HAP-1 (cell line): ENCODE data around the gene ASCC3.
A peak's percentile ranks its signal among the peaks of the same experiment; 100 is the strongest.
"Not testable (repeated sequence)": the region's sequence is repeated elsewhere in the genome, so short reads cannot be mapped to it uniquely, and the experiment has no call there.

Source experiments
- DNase-seq, 2 experiments: peaks; one replicate each; pipeline ENCODE4 v3.0.0-alpha.2; 2016 to 2020; ENCODE audit warnings: low spot score in 2 of 2
- H3K27me3 ChIP-seq: fragments of 250-450 bp; sonication (Bioruptor Pico); 2 replicates; pipeline ENCODE4 v1.5.1; 2020; ENCODE audit warnings: low read depth, mild to moderate bottlenecking, moderate library complexity
- H3K36me3 ChIP-seq: fragments of 250-450 bp; sonication (Bioruptor Pico); replicated peaks from 2 replicates; pipeline ENCODE4 v1.5.1; 2020; ENCODE audit warnings: mild to moderate bottlenecking
- H3K4me1 ChIP-seq: fragments of 250-450 bp; sonication (Bioruptor Pico); 2 replicates; pipeline ENCODE4 v1.5.1; 2020; ENCODE audit warnings: mild to moderate bottlenecking
- H3K4me3 ChIP-seq: fragments of 250-450 bp; sonication (Bioruptor Pico); 2 replicates; pipeline ENCODE4 v1.5.1; 2020; ENCODE audit warnings: mild to moderate bottlenecking, moderate library complexity
- H3K9me3 ChIP-seq: fragments of 250-450 bp; sonication (Bioruptor Pico); 2 replicates; pipeline ENCODE4 v1.5.1; 2020; ENCODE audit warnings: mild to moderate bottlenecking, moderate library complexity
- in situ Hi-C: fragments of 300-500 bp; cut with MboI; formaldehyde crosslinking; loops from 3 replicates; pipeline ENCODE4 v1.14.3; 2020; ENCODE audit warnings: low sequenced_read_pairs, inconsistent platforms, mixed read lengths

The ASCC3 gene

GRCh38 chr6:100763617-100764241 lies 117.4 kb downstream of the ASCC3 start:
- H3K4me1 ChIP-seq: 0 out of 2 replicates have a peak, but pooled peaks cover 2% of the 10 kb centered on the region
- no peaks in the 10 kb centered on the region for H3K27me3 ChIP-seq
- H3K9me3 ChIP-seq: no peaks in the 10 kb centered on the region
- no peaks in the 10 kb centered on the region for H3K36me3 ChIP-seq
- peak in 1 of 2 experiments; percentile 15 for DNase-seq
- in situ Hi-C loops: no loop called here
- H3K4me3 ChIP-seq: no peak overlapping the region

GRCh38 chr6:100761841-100762240 lies 119.3 kb downstream of the ASCC3 start:
- in situ Hi-C loops: no loop called here
- no peaks in the 10 kb centered on the region for H3K36me3 ChIP-seq

DNA sequence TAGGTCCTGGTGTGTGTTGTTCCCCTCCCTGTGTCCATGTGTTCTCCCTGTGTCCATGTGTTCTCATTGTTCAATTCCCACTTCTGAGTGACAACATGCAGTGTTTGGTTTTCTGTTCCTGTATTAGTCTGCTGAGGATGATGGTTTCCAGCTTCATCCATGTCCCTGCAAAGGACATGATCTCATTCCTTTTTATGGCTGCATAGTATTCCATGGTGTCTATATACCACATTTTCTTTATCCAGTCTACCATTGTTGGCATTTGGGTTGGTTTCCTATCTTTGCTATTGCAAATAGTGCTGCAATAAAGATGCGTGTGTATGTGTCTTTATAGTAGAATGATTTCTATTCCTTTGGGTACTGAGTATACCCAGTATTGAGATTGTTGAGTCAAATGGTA lies 122.7 kb downstream of the ASCC3 start:
- in situ Hi-C loops, H3K9me3 ChIP-seq, H3K4me1 ChIP-seq, DNase-seq, H3K4me3 ChIP-seq, H3K27me3 ChIP-seq, H3K36me3 ChIP-seq: not testable (repeated sequence)

More at GRCh38 chr6:100761841-100762240, 119.3 kb downstream of the ASCC3 start:
- H3K27me3 ChIP-seq: no peaks in the 10 kb centered on the region
- H3K4me1 ChIP-seq: 0 out of 2 replicates have a peak, but pooled peaks cover 2% of the 10 kb centered on the region
- no peak for DNase-seq
- H3K4me3 ChIP-seq: no peak overlapping the region
- no peaks in the 10 kb centered on the region for H3K9me3 ChIP-seq

DNA sequence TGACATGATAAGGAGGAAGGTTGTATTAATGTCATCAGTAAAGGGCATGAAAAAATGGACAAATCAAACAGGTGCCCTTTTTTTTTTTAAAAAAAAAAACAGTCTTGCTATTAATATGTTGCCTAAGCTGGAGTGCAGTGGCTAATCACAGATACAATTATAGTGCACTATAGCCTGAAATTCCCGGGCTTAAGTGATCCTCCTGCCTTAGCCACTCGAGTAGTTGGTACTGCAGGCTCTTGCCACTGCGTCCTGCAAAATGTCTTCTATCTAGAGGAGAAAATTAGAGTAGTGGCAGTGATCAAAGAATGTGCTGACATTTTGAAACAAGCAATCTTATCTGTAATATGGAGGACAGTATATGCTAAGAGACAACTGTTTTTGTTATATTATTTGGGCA lies 127.7 kb downstream of the ASCC3 start:
- H3K36me3 ChIP-seq: no peaks in the 10 kb centered on the region
- H3K9me3 ChIP-seq: no peaks in the 10 kb centered on the region
- no peak for DNase-seq
- no peaks in the 10 kb centered on the region for H3K27me3 ChIP-seq
- no peak overlapping the region for H3K4me3 ChIP-seq
- in situ Hi-C loops: no loop called here
- H3K4me1 ChIP-seq: no peaks in the 10 kb centered on the region

DNA sequence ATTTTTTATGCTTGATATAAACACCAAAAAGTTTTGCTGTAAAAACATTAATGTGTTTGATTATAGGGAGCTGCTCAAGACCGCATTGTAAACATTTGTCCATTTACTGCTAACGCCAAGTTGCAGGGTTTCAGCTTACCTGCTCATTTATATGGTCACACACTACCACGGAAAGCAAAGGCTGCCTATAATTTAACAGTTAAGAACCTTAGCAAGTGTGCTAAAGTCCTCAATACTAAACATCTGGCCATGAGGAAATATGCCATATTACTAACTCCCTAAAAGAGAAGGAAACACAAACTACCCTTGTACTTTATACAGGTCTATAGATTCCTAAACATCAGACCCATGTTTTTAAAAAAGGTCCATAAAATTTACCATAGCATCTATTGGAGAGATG lies 129.5 kb downstream of the ASCC3 start:
- H3K36me3 ChIP-seq: no peaks in the 10 kb centered on the region
- in situ Hi-C loops: no loop called here

DNA sequence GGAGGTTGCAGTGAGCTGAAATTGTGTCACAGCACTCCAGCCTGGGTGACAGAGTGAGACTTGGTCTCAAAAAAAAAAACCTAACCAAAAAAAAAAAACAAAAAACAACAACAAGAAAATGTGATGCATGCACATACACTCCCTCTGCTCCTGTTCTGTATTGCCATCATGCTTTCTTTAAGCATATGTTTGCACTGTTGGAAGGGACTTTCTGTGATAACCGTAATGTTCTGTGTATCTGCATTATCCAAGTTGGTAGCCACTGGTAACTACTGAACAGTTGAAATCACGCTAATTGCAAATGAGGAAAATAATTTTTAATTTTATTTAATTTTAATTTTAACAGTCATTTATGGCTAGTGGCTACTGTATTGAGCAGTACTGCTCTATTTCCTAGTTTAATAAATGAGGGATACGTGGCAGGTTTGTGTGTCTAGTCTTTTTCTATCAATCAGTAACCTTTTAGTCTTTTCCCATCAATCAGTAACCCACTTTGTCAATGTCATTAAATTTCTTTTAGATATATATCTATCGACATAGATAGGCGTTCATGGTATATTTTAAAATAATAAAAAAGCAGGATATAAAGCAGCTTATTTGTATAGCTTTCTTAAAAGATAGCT lies 135.6 kb downstream of the ASCC3 start:
- in situ Hi-C loops: no loop called here
- H3K4me1 ChIP-seq: no peaks in the 10 kb centered on the region
- no peak overlapping the region for H3K4me3 ChIP-seq
- H3K9me3 ChIP-seq: no peaks in the 10 kb centered on the region
- no peaks in the 10 kb centered on the region for H3K27me3 ChIP-seq
- no peak for DNase-seq
- H3K36me3 ChIP-seq: no peaks in the 10 kb centered on the region

More for the DNA sequence above, 129.5 kb downstream of the ASCC3 start:
- no peaks in the 10 kb centered on the region for H3K27me3 ChIP-seq
- H3K4me3 ChIP-seq: no peak overlapping the region
- H3K4me1 ChIP-seq: no peaks in the 10 kb centered on the region
- no peak for DNase-seq
- no peaks in the 10 kb centered on the region for H3K9me3 ChIP-seq

DNA sequence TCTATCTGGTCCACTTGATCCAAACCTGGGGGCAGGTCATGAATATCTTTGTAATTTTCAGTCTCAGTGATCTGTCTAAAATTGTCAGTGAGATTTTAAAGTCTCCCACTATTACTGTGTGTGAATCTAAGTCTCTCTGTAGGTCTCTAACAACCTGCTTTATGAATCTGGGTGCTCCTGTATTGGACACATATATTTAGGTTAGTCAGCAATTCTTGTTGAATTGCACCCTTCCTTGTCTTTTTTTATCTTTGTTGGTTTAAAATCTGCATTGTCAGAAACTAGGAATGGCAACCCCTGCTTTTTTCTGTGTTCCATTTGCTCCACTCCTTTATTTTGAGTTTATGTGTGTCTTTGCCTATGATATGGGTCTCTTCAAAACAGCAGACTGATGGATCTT lies 140.7 kb downstream of the ASCC3 start:
- Histone ChIP-seq H3K4me1 (no peaks in the 10 kb centered on the region), H3K4me3 (no peak overlapping the region), H3K36me3 (no peaks in the 10 kb centered on the region), H3K9me3 (no peaks in the 10 kb centered on the region), H3K27me3 (no peaks in the 10 kb centered on the region)
- in situ Hi-C loops: no loop called here
- DNase-seq: no peak

DNA sequence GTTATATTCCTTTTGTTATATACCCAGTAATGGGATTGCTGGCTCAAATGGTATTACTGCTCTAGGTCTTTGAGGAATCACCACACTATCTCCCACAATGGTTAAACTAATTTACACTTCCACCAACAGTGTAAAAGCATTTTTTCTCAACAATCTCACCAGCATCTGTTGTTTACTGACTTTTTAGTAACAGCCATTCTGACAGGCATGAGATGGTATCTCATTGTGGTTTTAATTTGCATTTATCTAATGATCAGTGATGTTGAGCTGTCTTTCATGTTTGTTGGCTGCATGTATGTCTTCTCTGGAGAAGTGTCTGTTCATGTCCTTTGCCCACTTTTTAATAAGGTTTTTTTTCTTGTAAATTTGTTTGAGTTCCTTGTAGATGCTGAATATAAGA lies 143.4 kb downstream of the ASCC3 start:
- H3K36me3 ChIP-seq, H3K27me3 ChIP-seq, in situ Hi-C loops, H3K9me3 ChIP-seq, DNase-seq, H3K4me1 ChIP-seq, H3K4me3 ChIP-seq: not testable (repeated sequence)

GRCh38 chr6:100731411-100731810 lies 149.7 kb downstream of the ASCC3 start:
- no peaks in the 10 kb centered on the region for H3K9me3 ChIP-seq
- in situ Hi-C loops: no loop called here

GRCh38 chr6:100730001-100730980 lies 150.8 kb downstream of the ASCC3 start:
- H3K36me3 ChIP-seq: no peaks in the 10 kb centered on the region
- no peaks in the 10 kb centered on the region for H3K9me3 ChIP-seq
- peak; percentile 22 to 54 for DNase-seq
- H3K27me3 ChIP-seq: no peaks in the 10 kb centered on the region
- in situ Hi-C loops: no loop called here
- peaks cover 14% of the 10 kb centered on the region for H3K4me1 ChIP-seq
- H3K4me3 ChIP-seq: no peak overlapping the region

More at GRCh38 chr6:100731411-100731810, 149.7 kb downstream of the ASCC3 start:
- Histone ChIP-seq H3K4me1 (peaks cover 14% of the 10 kb centered on the region), H3K4me3 (no peak overlapping the region), H3K36me3 (no peaks in the 10 kb centered on the region), H3K27me3 (no peaks in the 10 kb centered on the region)
- no peak for DNase-seq

DNA sequence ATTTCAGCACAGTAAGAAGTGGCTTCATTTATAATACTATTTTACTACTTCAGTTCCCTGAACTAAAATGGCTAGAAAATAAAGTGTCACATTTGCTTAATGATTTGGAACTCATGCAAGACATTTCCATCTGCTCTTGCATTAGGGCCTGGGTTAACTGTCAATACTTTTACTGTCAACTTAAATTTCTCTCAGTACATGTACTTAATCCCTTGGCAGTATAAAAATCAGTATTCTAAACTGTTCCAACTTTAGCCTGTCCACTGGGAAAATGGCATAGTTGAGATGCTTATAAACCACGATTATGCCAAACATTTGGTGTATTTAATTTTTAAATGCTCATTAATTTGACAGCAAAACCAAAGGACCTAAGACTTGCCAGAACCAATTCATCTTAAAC lies 154.5 kb downstream of the ASCC3 start:
- no peak for DNase-seq
- H3K27me3 ChIP-seq: no peaks in the 10 kb centered on the region
- peaks cover 13% of the 10 kb centered on the region for H3K4me1 ChIP-seq
- H3K9me3 ChIP-seq: no peaks in the 10 kb centered on the region
- H3K36me3 ChIP-seq: no peaks in the 10 kb centered on the region
- in situ Hi-C loops: no loop called here
- H3K4me3 ChIP-seq: no peak overlapping the region

- no peaks in the 10 kb centered on the region; the same call in 1 of the 2 replicates for H3K4me1 ChIP-seq
- no peak overlapping the region for H3K4me3 ChIP-seq
- no peaks in the 10 kb centered on the region for H3K27me3 ChIP-seq
- H3K9me3 ChIP-seq: no peaks in the 10 kb centered on the region
- no peaks in the 10 kb centered on the region for H3K36me3 ChIP-seq
- in situ Hi-C loops: no loop called here
- no peak for DNase-seq
Observed at GRCh38 chr6:100724696-100725095, 156.4 kb downstream of the ASCC3 start.

- Histone ChIP-seq H3K27me3 (no peaks in the 10 kb centered on the region), H3K9me3 (no peaks in the 10 kb centered on the region), H3K4me3 (no peak overlapping the region), H3K4me1 (no peaks in the 10 kb centered on the region; the same call in 1 of the 2 replicates), H3K36me3 (no peaks in the 10 kb centered on the region)
- DNase-seq: no peak
- in situ Hi-C loops: no loop called here
Observed at GRCh38 chr6:100724222-100724621, 156.9 kb downstream of the ASCC3 start.

- no peak for DNase-seq
- Histone ChIP-seq H3K4me1 (no peaks in the 10 kb centered on the region), H3K27me3 (no peaks in the 10 kb centered on the region), H3K9me3 (no peaks in the 10 kb centered on the region), H3K36me3 (no peaks in the 10 kb centered on the region), H3K4me3 (no peak overlapping the region)
- in situ Hi-C loops: no loop called here
Observed at GRCh38 chr6:100721256-100721655, 159.9 kb downstream of the ASCC3 start.
